Gastrocnemius medialis (tissue), 4 donors: Measurements from ENCODE around the gene NDUFA9. TPM values are rescaled to one million over a fixed set of nuclear protein-coding genes. Genes with fewer than 3 reads are reported as not detected.

ENCODE experiments used
- ATAC-seq, 2 donors: fragments of 150-250 bp; one replicate each; pipeline ENCODE4 v1.9.1; 2016
- DNase-seq, 2 donors: peaks; one replicate each; pipeline ENCODE4 v3.0.0-alpha.2; 2019
- H3K27ac ChIP-seq, 4 donors: fragments of 200-600 bp; sonication (generic); 1 replicate in 1 of 4; 2 replicates in 3 of 4; pipeline ENCODE4 v1.5.1; 2016 to 2018; ENCODE audit warnings: mild to moderate bottlenecking in 2 of 4, moderate library complexity in 1 of 4
- H3K27me3 ChIP-seq, 3 donors: fragments of 200-600 bp; sonication (generic) in 2 of 3; 1 replicate in 1 of 3; 2 replicates in 2 of 3; pipeline versions ENCODE4 v1.5.1 to v1.6.0; 2016 to 2019; ENCODE audit warnings: mild to moderate bottlenecking in 1 of 3, moderate library complexity in 1 of 3
- H3K36me3 ChIP-seq, 2 donors: fragments of 200-600 bp; sonication (generic) in 1 of 2; one replicate each; pipeline ENCODE4 v1.5.1; 2017 to 2018
- H3K4me1 ChIP-seq, 2 donors: fragments of 200-600 bp; sonication (generic) in 1 of 2; one replicate each; pipeline ENCODE4 v1.5.1; 2016 to 2017; ENCODE audit warnings: mild to moderate bottlenecking in 2 of 2
- H3K4me3 ChIP-seq, 4 donors: fragments of 200-600 bp; sonication (generic) in 3 of 4; 1 replicate in 1 of 4; 2 replicates in 3 of 4; pipeline ENCODE4 v1.5.1; 2016 to 2019; ENCODE audit warnings: mild to moderate bottlenecking in 2 of 4
- H3K9me3 ChIP-seq, 3 donors: fragments of 200-600 bp; sonication (generic) in 2 of 3; 1 replicate in 1 of 3; 2 replicates in 2 of 3; pipeline ENCODE4 v1.5.1; 2016 to 2019
- CTCF ChIP-seq, 5 experiments: fragments of 450-650 bp in 3 of 5; fragments of 200-600 bp in 2 of 5; sonication (generic) in 2 of 5; IDR thresholded peaks in 4 of 5; conservative IDR thresholded peaks in 1 of 5; 1 replicate in 4 of 5; 2 replicates in 1 of 5; pipeline ENCODE4 v1.5.1; 2016 to 2019; ENCODE audit warnings: antibody characterized with exemption in 5 of 5, mild to moderate bottlenecking in 3 of 5, moderate library complexity in 3 of 5
- POLR2A ChIP-seq, 2 donors: fragments of 450-650 bp; IDR thresholded peaks; one replicate each; pipeline ENCODE4 v1.6.1; 2017; ENCODE audit warnings: antibody characterized with exemption in 2 of 2, mild to moderate bottlenecking in 2 of 2, moderate library complexity in 2 of 2
- in situ Hi-C, 4 donors: fragments of 200-750 bp; cut with MboI; loops; one replicate each; pipeline versions ENCODE4 v1.15.0 to v1.8.0; 2017; ENCODE audit warnings: low sequenced_read_pairs in 4 of 4
- intact Hi-C: fragments of 100-400 bp; cut with DNase I; formaldehyde crosslinking; loops from one replicate; pipeline ENCODE4 v1.15.1; 2023; ENCODE audit warnings: low total_unique reads
- total RNA-seq, 4 donors: library from RNA; depleted of rRNA; stranded (reverse); fragments of >200 nt; gene quantifications; one replicate each; pipeline versions ENCODE4 v1.1.0 to v1.2.3, GENCODE V29; 2016

Gene NDUFA9
- total RNA-seq, 4 donors from 2014 or later: 57.9 to 113 (median 69.5) TPM

DNA sequence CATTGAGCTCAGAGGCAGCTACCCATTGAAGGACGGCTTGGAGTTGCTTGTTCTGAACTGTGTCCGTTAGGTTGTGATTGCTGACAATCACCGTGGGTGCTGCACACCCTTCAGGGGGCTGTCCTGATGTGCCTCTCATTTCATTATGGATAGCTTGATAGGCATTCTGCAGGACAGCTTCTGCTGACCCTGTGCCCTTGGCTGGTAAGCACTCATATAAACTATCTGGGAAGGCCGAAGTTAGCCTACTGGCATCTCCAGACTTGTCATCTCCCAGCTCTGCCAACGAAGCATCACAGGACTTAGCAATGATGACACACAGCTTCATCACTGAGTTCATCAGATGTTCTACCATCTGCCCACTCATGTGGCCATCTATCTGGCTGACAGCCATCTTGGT lies 22.4 kb upstream of the NDUFA9 start:
- DNase-seq: no peak
- Histone ChIP-seq H3K27ac (no peak overlapping the region), H3K4me3 (no peak overlapping the region), H3K36me3 (no peaks in the 10 kb centered on the region), H3K27me3 (no peaks in the 10 kb centered on the region), H3K4me1 (no peaks in the 10 kb centered on the region), H3K9me3 (no peaks in the 10 kb centered on the region)
- intact Hi-C loops: no loop called here
- TF ChIP-seq CTCF (IDR thresholded peaks at IDR 0.05 in 4 of 5, conservative IDR thresholded peaks at IDR 0.05 in 1 of 5): no peak
- TF ChIP-seq POLR2A (IDR thresholded peaks at IDR 0.05): no peak
- in situ Hi-C loops: no loop called here
- no peak for ATAC-seq

- Histone ChIP-seq H3K27me3 (no peaks in the 10 kb centered on the region), H3K4me3 (no peak overlapping the region), H3K4me1 (no peaks in the 10 kb centered on the region), H3K27ac (no peak overlapping the region), H3K36me3 (no peaks in the 10 kb centered on the region), H3K9me3 (no peaks in the 10 kb centered on the region)
- TF ChIP-seq POLR2A (IDR thresholded peaks at IDR 0.05) (no peak), CTCF (IDR thresholded peaks at IDR 0.05 in 4 of 5, conservative IDR thresholded peaks at IDR 0.05 in 1 of 5) (no peak)
- ATAC-seq (no peak), DNase-seq (no peak)
- in situ Hi-C loops (no loop called here), intact Hi-C loops (no loop called here)
Measured at GRCh38 chr12:4628406-4628805, 20.5 kb upstream of the NDUFA9 start.

DNA sequence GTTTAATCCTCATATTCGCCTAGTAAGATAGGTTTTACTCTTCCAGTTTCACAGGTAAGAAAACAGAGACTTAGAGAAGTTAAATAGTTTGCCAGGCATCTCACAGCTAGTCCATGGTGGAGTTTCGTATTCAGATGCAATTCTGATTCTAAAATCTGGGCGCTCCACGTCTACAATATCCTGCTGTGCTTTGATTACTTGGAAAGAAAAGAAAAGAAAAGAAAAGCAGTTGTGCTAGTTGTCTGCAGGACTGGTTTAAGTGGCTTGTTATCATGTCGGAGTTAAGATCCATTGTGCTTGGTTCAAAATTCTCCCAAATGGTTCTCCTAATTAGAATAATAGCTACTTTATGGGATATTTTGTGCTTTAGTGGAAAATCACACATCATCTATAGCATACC lies 18.7 kb upstream of the NDUFA9 start:
- intact Hi-C loops: no loop called here
- ATAC-seq (no peak), DNase-seq (no peak)
- no peak for TF ChIP-seq POLR2A (IDR thresholded peaks at IDR 0.05)
- TF ChIP-seq CTCF (IDR thresholded peaks at IDR 0.05 in 4 of 5, conservative IDR thresholded peaks at IDR 0.05 in 1 of 5): no peak
- Histone ChIP-seq H3K36me3 (no peaks in the 10 kb centered on the region), H3K4me3 (no peak overlapping the region), H3K27me3 (no peaks in the 10 kb centered on the region), H3K9me3 (no peaks in the 10 kb centered on the region), H3K4me1 (no peaks in the 10 kb centered on the region), H3K27ac (no peak overlapping the region)
- in situ Hi-C loops: no loop called here

- Histone ChIP-seq H3K4me1 (peaks cover 6 to 10% of the 10 kb centered on the region in 2 donors), H3K27ac (no peak overlapping the region), H3K36me3 (no peaks in the 10 kb centered on the region), H3K4me3 (no peak overlapping the region), H3K27me3 (no peaks in the 10 kb centered on the region), H3K9me3 (no peaks in the 10 kb centered on the region)
- DNase-seq: no peak
- no peak for TF ChIP-seq POLR2A (IDR thresholded peaks at IDR 0.05)
- no peak for TF ChIP-seq CTCF (IDR thresholded peaks at IDR 0.05 in 4 of 5, conservative IDR thresholded peaks at IDR 0.05 in 1 of 5)
- intact Hi-C loops: loop anchor here (10.0 kb wide), 1 partner anchor 319 kb away; the partner anchor contains the start of gene TIGAR
- no peak for ATAC-seq
- in situ Hi-C loops: no loop called here
Measured at GRCh38 chr12:4643747-4644146, 5.2 kb upstream of the NDUFA9 start.

GRCh38 chr12:4645023-4645422 lies 3.9 kb upstream of the NDUFA9 start:
- ATAC-seq: no peak
- intact Hi-C loops: loop anchor here (5.0 to 10.0 kb wide), 2 partner anchors 320 to 352 kb away; partner anchors contain the start of gene TIGAR
- TF ChIP-seq CTCF (IDR thresholded peaks at IDR 0.05 in 4 of 5, conservative IDR thresholded peaks at IDR 0.05 in 1 of 5) (no peak), POLR2A (IDR thresholded peaks at IDR 0.05) (no peak)

More at GRCh38 chr12:4645023-4645422, 3.9 kb upstream of the NDUFA9 start:
- no peaks in the 10 kb centered on the region for H3K9me3 ChIP-seq
- H3K4me1 ChIP-seq: peaks cover 11 to 16% of the 10 kb centered on the region in 2 donors
- H3K4me3 ChIP-seq: no peak overlapping the region
- in situ Hi-C loops: no loop called here
- H3K27ac ChIP-seq: no peak overlapping the region
- H3K27me3 ChIP-seq: no peaks in the 10 kb centered on the region
- no peaks in the 10 kb centered on the region for H3K36me3 ChIP-seq
- DNase-seq: no peak
